ENCODE data around the gene C1orf159. TPM values are rescaled to one million over a fixed set of nuclear protein-coding genes. Genes with fewer than 3 reads are reported as not detected.

The C1orf159 gene
- total and polyA plus RNA-seq, 2 experiments from 2014 or later: 7.1 to 25.1 TPM

GRCh38 chr1:1046243-1046642 is 69.6 kb downstream of the C1orf159 start:
- Histone ChIP-seq H3K79me2 (no peaks in the 10 kb centered on the region), H4K20me1 (ENCODE audit: insufficient read depth, poor library complexity, severe bottlenecking) (peaks cover 4% of the 10 kb centered on the region), H3K36me3 (replicated peaks; ENCODE audit: insufficient read depth, low read depth) (no peaks in the 10 kb centered on the region), H3K9me2 (replicated peaks; ENCODE audit: insufficient read depth) (no peaks in the 10 kb centered on the region), H3K27ac (no peak overlapping the region), H3K4me1 (ENCODE audit: insufficient read depth) (no peaks in the 10 kb centered on the region), H3K4me2 (no peak overlapping the region), H2AFZ (no peak overlapping the region), H3K4me3 (no peak overlapping the region), H3K27me3 (no peaks in the 10 kb centered on the region), H3K9me3 (ENCODE audit: low read depth) (no peaks in the 10 kb centered on the region)
- 96% methylated on average over 11 of the region's 20 CpGs for WGBS (ENCODE audit: low lambda C conversion rate, missing lambda C conversion rate)
- DNase-seq (ENCODE audit: low spot score): no peak
- no peak for TF ChIP-seq CTCF (IDR thresholded peaks at IDR 0.05; ENCODE audit: poor library complexity)
- no peak for TF ChIP-seq EZH2 (IDR thresholded peaks at IDR 0.05; ENCODE audit: borderline replicate concordance)
- TF ChIP-seq EZH2phosphoT487 (IDR thresholded peaks at IDR 0.05; ENCODE audit: low read depth, severe bottlenecking, unreplicated experiment): no peak

GRCh38 chr1:1045129-1045528 is 70.8 kb downstream of the C1orf159 start:
- no peaks in the 10 kb centered on the region for H3K9me3 ChIP-seq (ENCODE audit: low read depth)
- no peaks in the 10 kb centered on the region for H3K9me2 ChIP-seq (replicated peaks; ENCODE audit: insufficient read depth)
- H3K27ac ChIP-seq: no peak overlapping the region
- H4K20me1 ChIP-seq (ENCODE audit: insufficient read depth, poor library complexity, severe bottlenecking): peaks cover 11% of the 10 kb centered on the region
- no peak for TF ChIP-seq CTCF (IDR thresholded peaks at IDR 0.05; ENCODE audit: poor library complexity)
- no peak for TF ChIP-seq EZH2phosphoT487 (IDR thresholded peaks at IDR 0.05; ENCODE audit: low read depth, severe bottlenecking, unreplicated experiment)
- no peak for TF ChIP-seq EZH2 (IDR thresholded peaks at IDR 0.05; ENCODE audit: borderline replicate concordance)
- no peaks in the 10 kb centered on the region for H3K27me3 ChIP-seq
- H3K4me3 ChIP-seq: no peak overlapping the region
- H3K4me2 ChIP-seq: no peak overlapping the region
- WGBS (ENCODE audit: low lambda C conversion rate, missing lambda C conversion rate): 96% methylated on average over 23 of the region's 23 CpGs
- DNase-seq (ENCODE audit: low spot score): no peak
- H2AFZ ChIP-seq: no peak overlapping the region
- peaks cover 5% of the 10 kb centered on the region for H3K4me1 ChIP-seq (ENCODE audit: insufficient read depth)
- no peaks in the 10 kb centered on the region for H3K36me3 ChIP-seq (replicated peaks; ENCODE audit: insufficient read depth, low read depth)
- H3K79me2 ChIP-seq: no peaks in the 10 kb centered on the region

GRCh38 chr1:1044455-1045078 is 71.3 kb downstream of the C1orf159 start:
- Histone ChIP-seq H3K9me2 (replicated peaks; ENCODE audit: insufficient read depth) (no peaks in the 10 kb centered on the region), H3K4me2 (no peak overlapping the region), H3K27ac (no peak overlapping the region), H3K36me3 (replicated peaks; ENCODE audit: insufficient read depth, low read depth) (no peaks in the 10 kb centered on the region), H3K4me1 (ENCODE audit: insufficient read depth) (peaks cover 11% of the 10 kb centered on the region), H3K27me3 (no peaks in the 10 kb centered on the region), H3K79me2 (no peaks in the 10 kb centered on the region), H2AFZ (no peak overlapping the region), H3K9me3 (ENCODE audit: low read depth) (no peaks in the 10 kb centered on the region), H3K4me3 (no peak overlapping the region), H4K20me1 (ENCODE audit: insufficient read depth, poor library complexity, severe bottlenecking) (peaks cover 16% of the 10 kb centered on the region)
- TF ChIP-seq EZH2 (IDR thresholded peaks at IDR 0.05; ENCODE audit: borderline replicate concordance) (no peak), CTCF (IDR thresholded peaks at IDR 0.05; ENCODE audit: poor library complexity) (no peak)
- DNase-seq (ENCODE audit: low spot score): no peak
- WGBS (ENCODE audit: low lambda C conversion rate, missing lambda C conversion rate): 94% methylated on average over 33 of the region's 34 CpGs
